GM10266 (cell line): Measurements from ENCODE around the gene ETHE1.
"Not testable (repeated sequence)": the region's sequence is repeated elsewhere in the genome, so short reads cannot be mapped to it uniquely, and the experiment has no call there.

Experiments
- DNase-seq: peaks from one replicate; pipeline ENCODE4 v3.0.0; 2012; ENCODE audit errors: extremely low spot score
- TF ChIP-seq, protein P1 (sequence below): IDR thresholded peaks from 2 replicates; pipeline ENCODE4 v1.5.1; 2012; ENCODE audit warnings: mild to moderate bottlenecking, low read depth; ENCODE audit not compliant: control insufficient read depth, insufficient read depth; ENCODE audit errors: missing control alignments

Gene ETHE1

DNA sequence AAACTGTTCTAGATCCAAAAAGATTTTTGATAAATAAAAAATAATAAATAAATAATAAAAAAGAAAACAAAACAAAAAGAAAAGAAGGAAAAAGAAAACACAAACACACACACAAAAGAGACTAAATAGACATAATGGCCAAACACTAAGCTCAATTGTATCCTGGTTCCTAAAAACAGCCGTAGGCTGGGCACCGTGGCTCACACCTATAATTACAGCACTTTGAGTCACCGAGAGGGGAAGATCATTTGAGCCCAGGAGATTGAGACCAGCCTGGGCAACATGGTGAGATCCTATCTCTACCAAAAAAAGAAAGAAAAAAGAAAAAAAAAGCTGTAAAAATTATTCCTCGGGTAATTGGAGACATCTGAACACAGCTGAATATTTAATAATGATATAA lies 8.9 kb downstream of the ETHE1 start:
- TF ChIP-seq, protein P1, sequence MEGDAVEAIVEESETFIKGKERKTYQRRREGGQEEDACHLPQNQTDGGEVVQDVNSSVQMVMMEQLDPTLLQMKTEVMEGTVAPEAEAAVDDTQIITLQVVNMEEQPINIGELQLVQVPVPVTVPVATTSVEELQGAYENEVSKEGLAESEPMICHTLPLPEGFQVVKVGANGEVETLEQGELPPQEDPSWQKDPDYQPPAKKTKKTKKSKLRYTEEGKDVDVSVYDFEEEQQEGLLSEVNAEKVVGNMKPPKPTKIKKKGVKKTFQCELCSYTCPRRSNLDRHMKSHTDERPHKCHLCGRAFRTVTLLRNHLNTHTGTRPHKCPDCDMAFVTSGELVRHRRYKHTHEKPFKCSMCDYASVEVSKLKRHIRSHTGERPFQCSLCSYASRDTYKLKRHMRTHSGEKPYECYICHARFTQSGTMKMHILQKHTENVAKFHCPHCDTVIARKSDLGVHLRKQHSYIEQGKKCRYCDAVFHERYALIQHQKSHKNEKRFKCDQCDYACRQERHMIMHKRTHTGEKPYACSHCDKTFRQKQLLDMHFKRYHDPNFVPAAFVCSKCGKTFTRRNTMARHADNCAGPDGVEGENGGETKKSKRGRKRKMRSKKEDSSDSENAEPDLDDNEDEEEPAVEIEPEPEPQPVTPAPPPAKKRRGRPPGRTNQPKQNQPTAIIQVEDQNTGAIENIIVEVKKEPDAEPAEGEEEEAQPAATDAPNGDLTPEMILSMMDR: no peak
- DNase-seq: no peak

DNA sequence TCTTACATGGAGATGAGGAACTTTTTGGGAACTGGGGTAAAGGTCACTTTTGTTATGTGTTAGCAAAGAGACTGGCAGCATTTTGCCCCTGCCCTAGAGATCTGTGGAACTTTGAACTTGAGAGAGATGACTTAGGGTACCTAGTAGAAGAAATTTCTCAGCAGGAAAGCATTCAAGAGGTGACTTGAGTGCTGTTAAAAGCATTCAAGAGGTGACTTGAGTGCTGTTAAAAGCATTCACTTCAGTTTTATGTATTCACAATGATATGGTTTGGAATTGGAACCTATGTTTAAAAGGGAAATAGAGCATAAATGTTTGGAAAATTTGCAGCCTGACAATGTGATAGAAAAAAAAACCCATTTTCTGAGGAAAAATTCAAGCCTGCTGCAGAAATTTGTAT lies 14.6 kb downstream of the ETHE1 start:
- DNase-seq: not testable (repeated sequence)

DNA sequence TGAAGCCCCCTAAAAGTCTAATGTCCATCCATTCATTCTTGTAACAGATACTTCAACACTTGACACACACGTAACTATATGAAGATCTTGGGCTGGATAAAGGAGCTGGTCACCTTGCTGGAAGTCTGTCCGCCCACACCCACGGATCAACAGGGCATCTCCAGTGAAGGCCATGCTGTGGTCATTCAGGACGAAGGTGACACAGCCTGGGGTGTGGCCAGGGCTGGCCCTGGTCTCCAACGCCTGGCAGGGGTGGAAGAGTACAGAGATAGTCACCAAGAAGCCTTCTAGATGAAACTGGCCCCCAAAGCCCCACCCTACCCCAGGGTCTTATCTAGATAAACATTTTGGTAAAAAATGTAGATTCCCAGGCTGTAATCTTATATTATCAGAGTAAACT lies 15.7 kb downstream of the ETHE1 start:
- TF ChIP-seq, protein P1: no peak
- DNase-seq: no peak

DNA sequence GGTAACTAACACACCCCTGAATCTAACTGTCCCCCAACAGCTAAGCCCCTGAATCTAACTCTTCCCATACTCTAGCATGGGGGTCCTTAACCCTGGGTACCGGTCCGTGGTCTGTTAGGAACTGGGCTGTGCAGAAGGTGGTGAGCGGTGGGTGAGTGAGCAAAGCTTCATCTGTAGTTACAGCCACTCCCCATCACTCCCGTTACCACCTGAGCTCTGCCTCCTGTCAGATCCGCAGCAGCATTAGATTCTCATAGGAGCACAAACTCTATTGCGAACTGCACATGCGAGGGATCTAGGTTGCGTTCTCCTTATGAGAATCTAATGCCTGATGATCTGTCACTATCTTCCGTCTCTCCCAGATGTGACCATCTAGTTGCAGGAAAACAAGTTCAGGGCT lies 16.3 kb downstream of the ETHE1 start:
- TF ChIP-seq, protein P1: no peak
- no peak for DNase-seq

DNA sequence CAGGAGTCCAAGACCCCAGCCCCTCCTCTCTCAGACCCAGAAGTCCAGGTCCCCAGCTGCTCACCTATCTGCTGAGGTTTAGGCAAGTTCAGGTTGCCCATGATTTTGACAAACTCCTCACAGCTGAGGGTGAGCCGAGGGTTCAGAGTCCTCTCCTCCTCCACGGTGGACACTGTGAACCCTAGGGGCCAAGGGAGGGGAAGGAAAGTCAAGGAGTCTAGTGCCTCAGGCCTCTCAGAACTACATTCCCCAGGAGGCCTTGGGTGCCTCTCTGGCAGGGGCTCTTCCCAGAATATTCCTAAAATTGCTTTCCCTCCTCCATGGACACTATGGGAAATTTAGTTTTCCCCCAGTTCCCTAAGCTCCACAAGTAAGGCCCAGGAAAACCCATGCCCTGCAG lies 19.1 kb downstream of the ETHE1 start:
- TF ChIP-seq, protein P1: no peak
- no peak for DNase-seq

DNA sequence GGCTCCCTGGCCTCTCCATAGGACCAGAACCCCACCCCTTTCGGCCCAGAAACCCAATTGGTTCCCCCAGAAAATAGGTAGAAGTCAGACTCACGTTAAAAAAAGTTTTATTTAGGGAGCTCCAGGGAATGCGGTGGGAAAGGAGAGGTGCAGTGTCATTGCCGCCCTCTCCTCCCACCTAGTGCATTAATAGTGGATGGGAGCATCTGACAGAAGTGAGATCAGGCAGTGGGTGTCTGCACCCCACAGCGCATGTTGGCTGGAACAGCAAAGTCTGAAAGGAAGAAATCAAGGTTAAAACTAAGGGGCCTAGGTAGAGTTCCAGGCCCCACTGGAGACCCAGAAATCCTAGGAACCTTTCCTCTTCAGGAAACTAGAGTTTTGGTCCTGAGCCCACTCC lies 20.4 kb downstream of the ETHE1 start:
- TF ChIP-seq, protein P1: no peak
- no peak for DNase-seq

DNA sequence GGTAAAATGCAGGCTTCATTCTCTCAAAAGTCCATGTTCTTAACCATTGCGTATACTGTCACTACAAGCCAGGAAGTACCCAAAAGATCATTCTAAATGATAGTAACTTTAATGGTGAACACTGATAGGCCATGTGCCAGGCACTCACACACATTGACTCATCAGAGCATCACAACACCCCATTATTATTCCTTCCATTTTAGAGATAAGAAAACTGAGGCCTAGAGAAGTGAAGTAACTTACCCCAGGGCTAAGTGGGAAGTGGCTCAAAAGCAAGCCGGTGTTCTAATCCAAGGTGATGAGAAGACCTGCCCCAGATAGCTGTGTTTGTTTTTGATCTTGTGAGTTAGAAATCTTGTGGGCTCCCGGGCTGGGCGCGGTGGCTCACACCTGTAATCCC lies 21.1 kb downstream of the ETHE1 start:
- DNase-seq: no peak
- TF ChIP-seq, protein P1: no peak

DNA sequence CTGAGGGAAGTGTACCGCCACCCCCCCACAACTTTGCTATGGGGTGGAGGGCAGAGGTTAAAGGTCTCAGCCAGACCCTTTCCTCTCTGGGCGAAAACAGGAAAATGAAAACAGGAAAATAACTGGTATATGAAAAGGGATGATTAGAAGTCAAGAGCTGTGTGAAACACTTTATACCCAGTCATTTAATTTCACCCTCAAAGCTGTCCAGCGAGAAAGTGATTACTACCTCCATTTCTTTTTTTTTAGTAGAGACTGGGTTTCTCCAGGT lies 21.9 kb downstream of the ETHE1 start:
- TF ChIP-seq, protein P1: no peak
- no peak for DNase-seq
